Hematopoietic multipotent progenitor cell treated with erythropoietin and hydrocortisone succinate and interleukin-3 and kit ligand, for 8 days (in vitro differentiated cells): ENCODE results near the gene CPM.
A peak's percentile ranks its signal among the peaks of the same experiment; 100 is the strongest.

Source experiments
- DNase-seq: peaks from one replicate; pipeline ENCODE4 v3.0.0-alpha.2; 2015

Gene CPM

GRCh38 chr12:68876461-68876860, 56.5 kb downstream of the CPM start:
- no peak for DNase-seq

DNA sequence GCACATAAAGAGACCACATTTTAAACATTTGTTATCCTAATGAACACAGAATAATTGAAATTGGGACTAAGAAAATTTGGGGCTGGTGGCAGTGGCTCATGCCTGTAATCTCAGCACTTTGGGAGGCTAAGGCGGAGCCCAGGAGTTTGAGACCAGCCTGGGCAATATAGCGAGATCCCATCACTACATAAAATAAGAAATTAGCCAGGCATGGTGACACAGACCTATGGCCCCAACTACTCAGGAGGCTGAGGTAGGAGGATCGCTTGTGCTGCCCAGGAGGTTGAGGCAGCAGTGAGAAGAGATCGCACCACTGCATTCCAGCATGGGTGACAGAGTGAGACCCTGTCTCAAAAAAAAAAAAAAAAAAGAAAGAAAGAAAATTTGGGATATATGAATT, 59.7 kb downstream of the CPM start:
- no peak for DNase-seq

DNA sequence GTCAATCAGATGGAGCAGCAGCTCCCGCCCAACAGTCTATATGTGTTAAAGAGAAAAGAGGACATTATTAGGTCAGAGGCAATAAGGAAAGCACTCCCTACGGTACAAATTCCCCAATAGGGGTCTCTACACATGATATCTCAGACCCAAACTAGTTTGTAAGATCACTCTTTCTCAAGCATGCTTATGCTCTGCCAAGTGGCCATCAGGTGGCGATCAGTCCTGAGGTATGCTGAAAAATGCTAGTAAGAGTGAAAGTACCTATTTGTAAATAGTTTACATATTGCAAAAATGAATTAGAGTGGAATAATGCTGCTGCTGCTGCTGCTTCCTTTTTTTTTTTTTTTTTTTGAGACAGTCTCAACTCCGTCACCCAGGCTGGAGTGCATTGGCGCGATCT, 61.0 kb downstream of the CPM start:
- DNase-seq: peak; percentile 33

DNA sequence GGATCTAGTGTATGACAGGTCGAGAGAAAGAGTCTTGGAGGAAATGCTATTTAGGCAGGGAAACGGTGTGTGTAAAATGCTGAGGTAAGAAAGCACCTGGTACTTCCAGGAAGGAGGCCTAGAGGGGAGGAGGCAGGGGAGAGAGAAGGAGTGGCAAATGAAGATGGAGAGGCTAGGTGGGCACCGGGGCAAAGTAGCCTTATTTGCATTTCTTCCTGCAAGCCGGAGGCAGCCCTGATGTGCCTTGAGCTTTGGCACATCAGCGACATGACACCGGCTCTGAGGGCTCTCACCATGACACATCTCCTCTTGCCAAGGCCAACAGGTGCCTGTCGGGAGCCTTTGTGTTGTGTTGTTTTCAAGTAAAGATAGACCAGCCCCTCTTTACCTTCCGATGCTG, 61.6 kb downstream of the CPM start:
- DNase-seq: no peak

GRCh38 chr12:68870443-68870842, 62.5 kb downstream of the CPM start:
- DNase-seq: no peak

DNA sequence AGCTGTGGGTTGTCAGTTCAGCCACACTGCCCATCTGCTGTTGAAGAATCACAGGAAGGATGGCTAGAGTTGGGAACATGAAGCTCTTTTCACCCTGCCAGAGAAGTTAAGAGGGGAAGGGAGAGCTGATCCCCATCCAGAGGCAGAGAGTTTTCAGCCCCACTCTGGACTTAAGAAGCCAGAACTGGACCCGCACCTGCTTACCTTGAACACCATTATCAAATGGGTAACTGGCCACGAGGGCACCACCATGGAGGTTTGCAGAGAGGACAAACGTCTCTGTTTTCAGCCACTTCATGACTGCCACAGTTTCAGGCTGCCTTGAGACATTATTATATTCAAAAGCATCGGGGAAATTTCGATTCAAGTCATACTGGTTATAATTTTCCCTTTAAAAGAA, 63.0 kb downstream of the CPM start:
- no peak for DNase-seq

GRCh38 chr12:68868043-68868790, 64.8 kb downstream of the CPM start:
- DNase-seq: peak; percentile 51

DNA sequence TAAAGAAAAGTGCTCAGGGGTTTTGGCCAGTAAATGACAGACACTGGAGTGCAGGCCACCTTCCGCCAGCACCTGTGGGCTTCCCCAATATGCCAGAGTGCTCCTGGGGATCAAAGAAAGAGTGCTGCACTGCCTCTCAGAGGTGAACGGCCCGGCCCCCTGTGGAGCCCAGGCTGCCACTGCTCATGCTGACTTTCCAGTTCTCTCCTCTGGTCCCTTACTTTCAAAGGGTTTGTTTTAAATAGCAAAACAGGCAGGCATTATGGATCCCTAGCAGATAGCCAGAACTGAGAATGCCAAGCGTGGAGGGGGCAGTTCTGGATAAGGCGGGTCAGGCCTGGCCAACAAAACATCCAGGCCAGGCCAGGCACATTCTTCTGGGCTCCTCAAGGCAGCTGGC, 65.4 kb downstream of the CPM start:
- no peak for DNase-seq

GRCh38 chr12:68866950-68867349, 66.0 kb downstream of the CPM start:
- no peak for DNase-seq

DNA sequence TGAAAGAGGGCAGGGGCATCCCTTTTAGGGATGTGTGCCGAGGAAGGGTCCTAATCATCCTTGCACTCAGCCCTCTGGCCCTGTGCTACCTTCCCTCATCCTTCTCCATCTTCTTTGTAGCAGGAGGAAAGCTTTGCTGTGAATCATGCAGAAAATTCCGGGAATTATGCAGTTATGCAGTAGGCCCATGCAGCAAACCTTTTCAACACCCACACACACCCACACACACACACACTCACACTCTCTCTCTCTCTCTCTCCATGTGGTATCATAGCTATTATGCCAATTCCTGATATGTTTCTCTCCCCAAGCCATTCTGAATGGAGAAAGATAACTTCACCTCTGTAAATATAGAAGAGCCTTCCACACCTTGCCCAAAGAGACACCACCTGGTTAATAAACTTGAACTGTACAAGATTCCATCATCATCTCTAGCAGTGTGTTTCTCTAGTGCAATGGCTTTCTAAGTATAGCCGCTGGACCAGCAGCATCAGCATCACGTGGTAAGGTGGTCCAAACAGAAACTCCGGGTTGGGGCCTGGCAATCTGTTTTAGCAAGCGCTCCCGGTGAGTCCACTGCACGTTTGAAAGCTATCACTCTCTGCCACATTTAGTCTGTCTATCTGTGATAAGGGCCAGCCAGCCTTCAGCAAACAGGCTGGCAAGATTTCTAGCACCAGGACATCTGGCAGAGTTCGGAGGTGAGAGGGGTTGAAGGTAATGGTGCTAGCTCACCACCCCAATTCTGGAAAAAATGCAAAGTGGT, 67.4 kb downstream of the CPM start:
- peak; percentile 91 for DNase-seq

DNA sequence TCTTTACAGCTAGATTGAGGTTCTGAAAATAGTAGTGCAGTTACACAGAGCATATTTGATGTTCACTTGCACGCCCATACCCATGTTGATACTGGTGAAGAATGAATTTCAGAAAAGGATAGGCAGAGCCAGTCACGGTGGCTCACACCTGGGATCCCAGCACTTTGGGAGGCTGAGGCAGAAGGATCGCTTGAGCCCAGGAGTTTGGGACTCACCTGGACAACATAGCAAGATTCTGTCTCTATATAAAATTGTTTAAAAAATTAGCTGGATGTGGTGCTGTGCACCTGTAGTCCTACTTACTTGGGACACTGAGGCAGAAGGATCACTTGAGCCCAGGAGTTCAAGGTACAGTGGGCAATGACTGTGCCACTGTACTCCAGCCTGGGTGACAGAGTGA, 68.4 kb downstream of the CPM start:
- no peak for DNase-seq

DNA sequence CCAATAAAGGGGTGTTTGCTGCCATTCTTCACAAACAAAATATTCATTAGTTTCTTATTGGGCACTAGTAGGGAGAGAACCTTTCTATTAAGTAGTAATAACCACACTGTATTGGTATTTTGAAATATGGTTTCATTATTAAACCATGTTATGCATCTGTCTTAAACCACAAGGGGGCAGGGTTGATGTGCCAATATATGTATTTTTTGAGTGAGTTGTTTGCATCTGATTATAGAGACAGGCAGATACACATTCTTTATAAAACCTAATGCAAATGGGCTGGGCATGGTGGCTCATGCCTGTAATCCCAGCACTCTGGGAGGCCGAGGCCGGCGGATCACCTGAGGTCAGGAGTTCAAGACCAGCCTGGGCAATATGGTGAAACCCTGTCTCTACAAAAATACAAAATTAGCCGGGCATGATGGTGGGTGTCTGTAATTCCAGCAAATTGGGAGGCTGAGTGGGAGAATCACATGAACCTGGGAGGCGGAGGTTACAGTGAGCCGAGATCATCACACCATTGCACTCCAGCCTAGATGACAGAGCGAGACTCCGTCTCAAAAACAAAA, 69.0 kb downstream of the CPM start:
- peak; percentile 77 for DNase-seq

GRCh38 chr12:68863109-68863770, 69.7 kb downstream of the CPM start:
- DNase-seq: no peak

DNA sequence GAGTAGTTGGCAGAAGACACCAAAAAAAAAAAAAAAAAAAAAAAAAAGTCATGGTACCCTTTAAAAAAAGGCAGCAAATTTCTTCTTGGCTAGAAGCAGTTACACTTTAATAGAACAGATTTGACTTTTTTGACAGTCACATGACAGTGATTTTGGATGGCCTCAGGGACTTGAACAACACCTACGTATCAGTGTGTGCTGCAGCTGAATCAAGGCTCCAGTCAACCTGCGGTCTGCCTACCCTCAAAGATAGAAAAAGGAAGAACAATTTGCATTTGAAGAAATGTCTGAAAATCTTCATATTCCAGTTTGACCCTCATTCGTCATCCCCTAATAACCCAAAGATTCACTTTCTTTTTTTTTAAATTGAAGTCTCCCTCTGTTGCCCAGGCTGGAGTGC, 71.1 kb downstream of the CPM start:
- DNase-seq: no peak

GRCh38 chr12:68856510-68856909, 76.5 kb downstream of the CPM start:
- no peak for DNase-seq

DNA sequence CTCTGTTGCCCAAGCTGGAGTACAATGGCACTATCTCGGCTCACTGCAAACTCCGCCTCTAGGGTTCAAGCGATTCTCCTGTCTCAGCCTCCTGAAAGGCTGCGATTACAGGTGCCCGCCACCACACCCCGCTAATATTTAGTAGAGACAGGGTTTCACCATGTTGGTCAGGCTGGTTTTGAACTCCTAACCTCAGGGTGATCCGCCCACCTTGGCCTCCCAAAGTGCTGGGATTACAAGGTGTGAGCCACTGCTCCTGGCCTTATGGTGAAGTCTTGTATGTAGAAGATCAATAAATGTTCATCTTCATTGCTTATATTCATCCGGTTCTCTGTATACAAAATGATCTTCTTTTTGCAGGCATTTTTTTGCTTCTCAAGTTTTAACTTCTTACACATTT, 77.2 kb downstream of the CPM start:
- DNase-seq: no peak

DNA sequence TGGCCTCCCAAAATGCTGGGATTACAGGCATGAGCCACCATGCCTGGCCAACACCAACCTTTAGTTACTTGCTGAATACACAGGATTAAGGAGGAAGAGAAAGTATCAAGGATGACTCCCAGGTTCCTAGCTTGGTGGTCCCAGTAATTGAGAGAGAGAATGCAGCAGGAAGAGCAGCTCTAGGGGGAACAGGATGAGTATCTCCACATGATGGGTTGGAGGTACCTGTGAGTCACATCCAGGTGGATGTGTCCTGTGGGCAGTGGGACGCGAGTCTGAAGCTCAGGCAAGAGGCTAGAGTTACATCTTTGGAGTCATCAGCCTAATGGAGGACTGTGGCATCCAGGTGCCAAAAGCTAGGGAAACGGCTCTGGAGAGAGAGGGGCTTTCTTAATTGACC, 77.9 kb downstream of the CPM start:
- DNase-seq: no peak

- no peak for DNase-seq
These were observed 78.4 kb downstream of the CPM start for GRCh38 chr12:68854554-68854953.

DNA sequence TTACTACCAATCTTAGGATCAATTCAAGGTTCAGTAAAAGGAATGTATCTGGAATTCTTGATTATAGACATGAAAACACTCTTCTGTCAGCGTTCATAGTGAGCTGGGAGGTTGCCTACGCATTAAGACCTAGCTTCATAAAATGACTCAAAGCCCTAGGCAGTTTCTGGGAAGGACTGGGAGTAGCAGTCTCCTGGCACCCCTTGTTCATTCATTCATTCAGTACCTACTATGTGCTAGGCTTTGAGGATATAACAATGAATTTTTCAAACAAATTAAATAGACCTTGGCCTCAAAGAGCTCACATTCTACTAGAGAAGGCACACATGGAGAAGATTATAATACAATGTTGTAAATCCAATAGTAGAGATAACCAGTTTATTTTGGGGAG, 78.9 kb downstream of the CPM start:
- DNase-seq: no peak

DNA sequence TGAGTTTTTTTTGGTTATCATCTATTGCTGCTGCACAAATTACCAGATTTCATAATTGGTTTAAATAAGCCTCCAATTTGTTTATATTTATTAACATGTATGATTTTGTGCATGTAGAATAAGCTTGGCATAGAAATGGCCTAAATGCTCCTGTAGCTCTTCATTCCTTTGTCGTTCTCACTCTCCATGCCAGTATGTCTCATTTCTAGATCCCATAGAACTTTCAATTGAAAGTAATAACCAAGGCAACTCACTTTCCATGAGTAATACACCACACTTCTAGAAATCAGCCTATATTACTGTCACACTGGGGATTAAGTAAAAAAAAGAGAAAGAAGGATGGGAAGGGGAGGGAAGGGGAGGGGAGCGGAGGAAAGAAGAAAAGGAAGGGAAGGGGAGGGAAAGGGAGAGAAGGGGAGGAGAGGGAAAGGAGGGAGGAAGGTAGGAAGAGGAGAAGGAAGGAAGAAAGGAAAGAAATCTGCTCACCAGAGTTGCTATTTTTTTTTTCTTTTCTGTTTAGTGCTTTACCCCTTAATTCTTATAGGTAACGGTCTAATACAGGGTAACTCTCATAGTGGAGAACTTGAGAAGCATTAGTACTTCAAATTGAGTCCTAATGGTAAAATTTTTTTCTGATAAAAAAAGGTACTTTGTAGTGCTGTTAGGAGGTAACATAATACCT, 79.4 kb downstream of the CPM start:
- no peak for DNase-seq

DNA sequence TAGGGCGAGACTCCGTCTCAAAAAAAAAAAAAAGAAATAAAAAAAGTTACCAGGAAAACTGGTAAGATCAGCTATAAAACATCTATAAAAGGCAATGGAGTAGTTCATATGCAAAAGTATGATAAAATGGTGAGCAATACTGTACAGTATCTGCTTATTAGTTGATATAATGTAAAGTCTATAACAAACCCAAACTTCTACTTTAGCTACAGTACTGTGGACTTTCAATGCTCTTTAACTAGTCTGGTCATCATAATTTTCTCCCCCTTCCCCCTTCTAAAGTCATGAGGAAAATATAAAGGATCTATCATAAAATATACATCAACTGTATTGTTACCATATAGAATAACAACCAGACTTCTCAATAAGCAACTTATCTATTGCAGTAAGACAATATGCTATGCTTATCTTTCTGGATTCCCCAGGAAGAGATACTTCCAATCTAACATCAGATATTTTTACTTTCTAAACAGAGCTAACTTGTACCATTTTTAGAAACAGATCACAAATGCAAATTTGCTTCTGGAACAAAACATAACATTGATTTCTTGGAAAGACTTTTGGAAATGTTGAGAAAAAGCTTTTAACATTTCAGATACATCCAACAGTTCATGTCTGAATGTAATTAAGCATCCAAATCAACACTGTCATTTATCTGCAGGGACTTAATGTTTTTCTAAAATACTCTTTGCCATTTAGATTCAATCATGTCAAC, 81.2 kb downstream of the CPM start:
- no peak for DNase-seq

DNA sequence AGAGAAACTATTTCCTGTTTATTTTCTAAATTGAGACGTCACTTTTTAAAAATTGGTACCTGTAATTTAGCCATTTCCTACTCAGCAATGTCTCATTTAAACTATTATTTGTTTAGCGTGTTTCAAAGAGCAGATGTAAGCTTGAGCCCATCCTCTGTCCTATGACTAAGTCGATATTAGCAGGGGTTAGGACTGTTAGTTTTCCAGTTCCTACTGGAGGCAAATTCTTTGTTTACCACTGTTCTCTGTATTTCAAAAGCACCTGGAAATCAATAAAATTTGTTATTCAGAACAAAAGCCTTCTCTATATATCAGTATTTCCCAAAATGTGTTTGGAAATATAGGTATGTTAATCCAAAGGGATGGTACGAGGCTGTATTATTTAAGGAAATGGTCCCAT, 82.6 kb downstream of the CPM start:
- DNase-seq: no peak

DNA sequence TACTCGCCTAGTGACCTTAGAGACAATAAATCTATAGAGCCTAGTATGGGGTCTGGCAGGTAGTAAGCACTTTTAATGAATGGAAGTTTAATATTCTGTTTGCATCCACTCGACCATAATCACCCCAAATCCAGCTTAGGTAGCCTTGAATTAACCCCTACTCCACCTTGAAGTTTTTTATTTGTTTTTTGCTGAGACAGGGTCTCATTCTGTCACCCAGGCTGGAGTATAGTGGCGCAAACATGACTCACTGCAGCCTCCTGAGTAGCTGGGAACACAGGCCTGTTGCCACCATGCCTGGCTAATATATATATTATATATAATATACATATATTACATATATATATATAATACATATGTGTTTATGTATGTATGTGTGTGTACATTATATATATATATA, 86.2 kb downstream of the CPM start:
- no peak for DNase-seq
